Astrocyte (in vitro differentiated cells and primary cell): ENCODE data around the gene OASL. TPM values are rescaled to one million over a fixed set of nuclear protein-coding genes. Genes with fewer than 3 reads are reported as not detected.

Experiments used
- DNase-seq: peaks from one replicate; pipeline ENCODE4 v3.0.0-alpha.2; 2010; ENCODE audit warnings: low read depth
- FAIRE-seq: peaks from 2 replicates; lab custom pipeline; 2011; peaks lifted over from hg19 to GRCh38; lab: Jason Lieb, UNC
- H2AFZ ChIP-seq: 2 replicates; pipeline ENCODE4 v1.6.0; 2012; ENCODE audit warnings: low read depth, low read length, inconsistent platforms
- H3K27ac ChIP-seq: 2 replicates; pipeline ENCODE4 v1.5.1; 2011; ENCODE audit warnings: low read depth, low read length, inconsistent platforms
- H3K27me3 ChIP-seq: 2 replicates; pipeline ENCODE4 v1.6.0; 2011; ENCODE audit warnings: low read length, inconsistent platforms; ENCODE audit not compliant: insufficient read depth
- H3K36me3 ChIP-seq: 2 replicates; pipeline ENCODE4 v1.5.1; 2011; ENCODE audit warnings: low read length, inconsistent platforms; ENCODE audit not compliant: insufficient read depth
- H3K4me1 ChIP-seq: 2 replicates; pipeline ENCODE4 v1.5.1; 2011; ENCODE audit warnings: low read length, inconsistent platforms; ENCODE audit not compliant: insufficient read depth
- H3K4me2 ChIP-seq: 2 replicates; pipeline ENCODE4 v1.6.0; 2012; ENCODE audit warnings: low read length, inconsistent platforms
- H3K4me3 ChIP-seq: 2 replicates; pipeline ENCODE4 v1.5.1; 2011; ENCODE audit warnings: low read depth, mild to moderate bottlenecking, low read length, inconsistent platforms; ENCODE audit not compliant: insufficient read depth
- H3K79me2 ChIP-seq: 2 replicates; pipeline ENCODE4 v1.6.0; 2012; ENCODE audit warnings: mild to moderate bottlenecking, low read length, inconsistent platforms; ENCODE audit not compliant: insufficient read depth
- H3K9ac ChIP-seq: 2 replicates; pipeline ENCODE4 v1.6.0; 2012; ENCODE audit warnings: mild to moderate bottlenecking, low read length, inconsistent platforms
- H3K9me3 ChIP-seq: 2 replicates; pipeline ENCODE4 v1.5.1; 2012; ENCODE audit warnings: low read depth, mild to moderate bottlenecking, low read length, inconsistent platforms; ENCODE audit not compliant: insufficient read depth
- H4K20me1 ChIP-seq: 2 replicates; pipeline ENCODE4 v1.6.0; 2012; ENCODE audit warnings: low read length, inconsistent platforms; ENCODE audit not compliant: insufficient read depth
- H3K27ac Mint-ChIP-seq: one replicate; pipeline ENCODE4 v1.8.0; 2021; ENCODE audit warnings: mild to moderate bottlenecking, mixed read lengths; ENCODE audit not compliant: unreplicated experiment
- H3K27me3 Mint-ChIP-seq: one replicate; pipeline ENCODE4 v1.8.0; 2021; ENCODE audit warnings: low read depth, mixed read lengths; ENCODE audit not compliant: unreplicated experiment
- H3K36me3 Mint-ChIP-seq: one replicate; pipeline ENCODE4 v1.8.0; 2021; ENCODE audit warnings: low read depth, mixed read lengths; ENCODE audit not compliant: unreplicated experiment
- H3K4me1 Mint-ChIP-seq: one replicate; pipeline ENCODE4 v1.8.0; 2021; ENCODE audit warnings: low read depth, mixed read lengths; ENCODE audit not compliant: unreplicated experiment
- H3K4me3 Mint-ChIP-seq: one replicate; pipeline ENCODE4 v1.8.0; 2021; ENCODE audit warnings: mild to moderate bottlenecking, moderate library complexity, mixed read lengths; ENCODE audit not compliant: unreplicated experiment
- H3K9me3 Mint-ChIP-seq: one replicate; pipeline ENCODE4 v1.8.0; 2021; ENCODE audit warnings: mild to moderate bottlenecking, mixed read lengths; ENCODE audit not compliant: unreplicated experiment
- CTCF ChIP-seq: IDR thresholded peaks from 2 replicates; pipeline ENCODE4 v1.5.1; 2011; ENCODE audit warnings: low read depth, mild to moderate bottlenecking, inconsistent platforms, low read length, moderate library complexity; ENCODE audit not compliant: insufficient read depth
- EZH2 ChIP-seq: IDR thresholded peaks from 2 replicates; pipeline ENCODE4 v1.6.1; 2012; ENCODE audit warnings: mild to moderate bottlenecking, low read length, inconsistent platforms; ENCODE audit not compliant: insufficient read depth
- total RNA-seq: library from RNA; stranded (reverse); gene quantifications from 2 replicates; pipeline ENCODE4 v1.2.1, GENCODE V29; 2021

Gene OASL
- total RNA-seq, 1 donor from 2014 or later, result 0.75 TPM

- no peak overlapping the region for H3K4me3 Mint-ChIP-seq
- DNase-seq (no peak), FAIRE-seq (no peak)
- H3K9me3 Mint-ChIP-seq, result peaks cover 10% of the 10 kb centered on the region
- H3K79me2 ChIP-seq, result no peaks in the 10 kb centered on the region
- no peak overlapping the region for H3K27ac ChIP-seq
- no peaks in the 10 kb centered on the region for H3K9me3 ChIP-seq
- H3K36me3 Mint-ChIP-seq, result no peaks in the 10 kb centered on the region
- peaks cover 15% of the 10 kb centered on the region for H3K27me3 ChIP-seq
- no peaks in the 10 kb centered on the region for H3K4me1 ChIP-seq
- no peaks in the 10 kb centered on the region for H3K36me3 ChIP-seq
- no peaks in the 10 kb centered on the region for H4K20me1 ChIP-seq
- no peak overlapping the region for H3K27ac Mint-ChIP-seq
- peaks cover 37% of the 10 kb centered on the region for H3K27me3 Mint-ChIP-seq
- no peaks in the 10 kb centered on the region for H3K4me1 Mint-ChIP-seq
- H3K9ac ChIP-seq, result no peak overlapping the region
- H3K4me2 ChIP-seq, result no peak overlapping the region
- H3K4me3 ChIP-seq, result no peak overlapping the region
- H2AFZ ChIP-seq, result no peak overlapping the region
- no peak for TF ChIP-seq EZH2
- no peak for TF ChIP-seq CTCF
Observed at GRCh38 chr12:120990487-120991055, 48.5 kb downstream of the OASL start.

GRCh38 chr12:120989687-120990086 lies 49.4 kb downstream of the OASL start:
- H3K27me3 Mint-ChIP-seq, result peaks cover 28% of the 10 kb centered on the region
- H3K4me1 Mint-ChIP-seq, result no peaks in the 10 kb centered on the region
- H3K4me1 ChIP-seq, result no peaks in the 10 kb centered on the region
- no peak overlapping the region for H3K27ac Mint-ChIP-seq
- H3K4me3 Mint-ChIP-seq, result peak overlapping the region; percentile 45
- no peak overlapping the region for H2AFZ ChIP-seq
- no peak overlapping the region for H3K4me2 ChIP-seq
- H3K9ac ChIP-seq, result no peak overlapping the region
- FAIRE-seq, result no peak
- no peaks in the 10 kb centered on the region for H3K79me2 ChIP-seq
- no peaks in the 10 kb centered on the region for H4K20me1 ChIP-seq
- no peaks in the 10 kb centered on the region for H3K9me3 ChIP-seq
- TF ChIP-seq CTCF (no peak), EZH2 (no peak)
- peaks cover 15% of the 10 kb centered on the region for H3K27me3 ChIP-seq
- no peak for DNase-seq
- peaks cover 4% of the 10 kb centered on the region for H3K9me3 Mint-ChIP-seq
- no peak overlapping the region for H3K27ac ChIP-seq
- no peaks in the 10 kb centered on the region for H3K36me3 Mint-ChIP-seq
- no peak overlapping the region for H3K4me3 ChIP-seq
- no peaks in the 10 kb centered on the region for H3K36me3 ChIP-seq

GRCh38 chr12:120988658-120989057 lies 50.4 kb downstream of the OASL start:
- H3K9me3 ChIP-seq, result no peaks in the 10 kb centered on the region
- no peaks in the 10 kb centered on the region for H3K36me3 ChIP-seq
- H3K27me3 ChIP-seq, result peaks cover 13% of the 10 kb centered on the region
- H2AFZ ChIP-seq, result no peak overlapping the region
- no peak for DNase-seq
- H3K27me3 Mint-ChIP-seq, result peaks cover 23% of the 10 kb centered on the region
- H3K4me1 Mint-ChIP-seq, result no peaks in the 10 kb centered on the region
- no peaks in the 10 kb centered on the region for H3K36me3 Mint-ChIP-seq
- TF ChIP-seq CTCF, result no peak
- no peak for TF ChIP-seq EZH2
- H3K4me1 ChIP-seq, result no peaks in the 10 kb centered on the region
- no peak overlapping the region for H3K9ac ChIP-seq
- no peak for FAIRE-seq
- no peak overlapping the region for H3K27ac ChIP-seq
- H4K20me1 ChIP-seq, result no peaks in the 10 kb centered on the region
- H3K4me3 Mint-ChIP-seq, result no peak overlapping the region
- peaks cover 4% of the 10 kb centered on the region for H3K9me3 Mint-ChIP-seq
- no peak overlapping the region for H3K4me3 ChIP-seq
- H3K79me2 ChIP-seq, result no peaks in the 10 kb centered on the region
- H3K27ac Mint-ChIP-seq, result no peak overlapping the region
- H3K4me2 ChIP-seq, result no peak overlapping the region
